HEK293 (cell line): ENCODE measurements around the gene PARK7.

Source experiments
- CTCF ChIA-PET: fragments of 350-600 bp; formaldehyde crosslinking; extraction: SDS; loops from one replicate; lab custom pipeline; 2021; ENCODE audit warnings: antibody characterized with exemption; lab: Yijun Ruan, JAX
- POLR2A ChIA-PET: fragments of 300-600 bp; formaldehyde crosslinking; extraction: SDS; loops from one replicate; lab custom pipeline; 2020; ENCODE audit warnings: antibody characterized with exemption, inconsistent platforms; lab: Yijun Ruan, JAX
- H3K27ac ChIP-seq: fragments of 200-500 bp; sonication (Bioruptor generic); 2 replicates; pipeline ENCODE4 v1.5.1; 2014; ENCODE audit warnings: low read depth, low read length, control low read depth, inconsistent platforms; ENCODE audit errors: extremely low read depth
- H3K36me3 ChIP-seq, 2 experiments: fragments of 200-500 bp in 1 of 2; sonication (Bioruptor generic) in 1 of 2; 1 replicate in 1 of 2; 2 replicates in 1 of 2; pipeline ENCODE4 v1.5.1; 2014 to 2017; ENCODE audit warnings: inconsistent platforms in 2 of 2, low read length in 2 of 2; ENCODE audit not compliant: control insufficient read depth in 2 of 2, insufficient read depth in 1 of 2
- H3K4me1 ChIP-seq: fragments of 200-500 bp; sonication (Bioruptor generic); 2 replicates; pipeline ENCODE4 v1.5.1; 2014; ENCODE audit warnings: mild to moderate bottlenecking, low read length, inconsistent platforms; ENCODE audit not compliant: control insufficient read depth, insufficient read depth
- H3K4me3 ChIP-seq: 2 replicates; pipeline ENCODE4 v1.5.1; 2011; ENCODE audit warnings: low read depth, mild to moderate bottlenecking, control low read depth, low read length, moderate library complexity
- H3K9me3 ChIP-seq: fragments of 200-500 bp; sonication (Bioruptor generic); 2 replicates; pipeline ENCODE4 v1.5.1; 2014; ENCODE audit warnings: low read depth, low read length, inconsistent platforms; ENCODE audit not compliant: control insufficient read depth, insufficient read depth
- BCL6B ChIP-seq: fragments of 450-650 bp; formaldehyde crosslinking; IDR thresholded peaks from 2 replicates; pipeline ENCODE4 v1.5.1; 2017; ENCODE audit warnings: missing biosample characterization, missing genetic modification characterization
- FEZF1 ChIP-seq: fragments of 450-650 bp; formaldehyde crosslinking; IDR thresholded peaks from 2 replicates; pipeline ENCODE4 v1.5.1; 2016; ENCODE audit warnings: missing biosample characterization, missing genetic modification characterization
- IKZF3 ChIP-seq: fragments of 450-650 bp; IDR thresholded peaks from 2 replicates; pipeline ENCODE4 v1.5.0; 2018; ENCODE audit warnings: missing biosample characterization, mild to moderate bottlenecking, missing genetic modification characterization, moderate library complexity
- KLF8 ChIP-seq: fragments of 450-650 bp; formaldehyde crosslinking; IDR thresholded peaks from 2 replicates; pipeline ENCODE4 v1.5.1; 2016; ENCODE audit warnings: missing biosample characterization, missing genetic modification characterization
- PRDM6 ChIP-seq: fragments of 450-650 bp; formaldehyde crosslinking; IDR thresholded peaks from 2 replicates; pipeline ENCODE4 v1.5.1; 2017; ENCODE audit warnings: missing biosample characterization, missing genetic modification characterization
- SCRT1 ChIP-seq: fragments of 450-650 bp; formaldehyde crosslinking; IDR thresholded peaks from 2 replicates; pipeline ENCODE4 v1.5.1; 2016; ENCODE audit warnings: missing biosample characterization, missing genetic modification characterization, borderline replicate concordance
- SCRT2 ChIP-seq: fragments of 450-650 bp; formaldehyde crosslinking; IDR thresholded peaks from 2 replicates; pipeline ENCODE4 v1.5.1; 2016; ENCODE audit warnings: missing biosample characterization, missing genetic modification characterization
- ZNF10 ChIP-seq: fragments of 450-650 bp; formaldehyde crosslinking; IDR thresholded peaks from 2 replicates; pipeline ENCODE4 v1.5.1; 2017; ENCODE audit warnings: missing biosample characterization, missing genetic modification characterization
- ZNF221 ChIP-seq: fragments of 450-650 bp; formaldehyde crosslinking; IDR thresholded peaks from 2 replicates; pipeline ENCODE4 v1.5.1; 2017; ENCODE audit warnings: missing biosample characterization, missing genetic modification characterization, borderline replicate concordance
- ZNF548 ChIP-seq: fragments of 450-650 bp; formaldehyde crosslinking; IDR thresholded peaks from 2 replicates; pipeline ENCODE4 v1.5.1; 2016; ENCODE audit warnings: missing biosample characterization, missing genetic modification characterization
- ZNF560 ChIP-seq: fragments of 450-650 bp; formaldehyde crosslinking; IDR thresholded peaks from 2 replicates; pipeline ENCODE4 v1.5.1; 2017; ENCODE audit warnings: missing biosample characterization, missing genetic modification characterization, borderline replicate concordance
- ZNF600 ChIP-seq: fragments of 450-650 bp; formaldehyde crosslinking; IDR thresholded peaks from 2 replicates; pipeline ENCODE4 v1.5.1; 2016; ENCODE audit warnings: missing biosample characterization, missing genetic modification characterization
- ZNF623 ChIP-seq: fragments of 450-650 bp; formaldehyde crosslinking; IDR thresholded peaks from 2 replicates; pipeline ENCODE4 v1.5.1; 2016; ENCODE audit warnings: missing biosample characterization, missing genetic modification characterization
- ZNF654 ChIP-seq: fragments of 450-650 bp; formaldehyde crosslinking; IDR thresholded peaks from 2 replicates; pipeline ENCODE4 v1.5.1; 2016; ENCODE audit warnings: low read depth, missing biosample characterization, missing genetic modification characterization
- ZNF701 ChIP-seq: fragments of 450-650 bp; formaldehyde crosslinking; IDR thresholded peaks from 2 replicates; pipeline ENCODE4 v1.5.1; 2016; ENCODE audit warnings: missing biosample characterization, missing genetic modification characterization
- TF ChIP-seq, protein P1 (sequence below): fragments of 450-650 bp; formaldehyde crosslinking; IDR thresholded peaks from 2 replicates; pipeline ENCODE4 v1.5.1; 2016; ENCODE audit warnings: missing biosample characterization, missing genetic modification characterization

Gene PARK7

GRCh38 chr1:8027748-8028570, 66.4 kb downstream of the PARK7 start (continued):
- TF ChIP-seq SCRT2 (tag by site-specific recombination): 0 out of 2 replicates have a peak, but pooled peaks have one; percentile 44
- peak; percentile 49 for TF ChIP-seq FEZF1 (tag by site-specific recombination)
- TF ChIP-seq ZNF221 (tag by site-specific recombination): no peak
- peak; percentile 81 for TF ChIP-seq PRDM6
- peak; percentile 54; the same call in 1 of the 2 replicates for TF ChIP-seq SCRT1 (tag by site-specific recombination)
- no peak for TF ChIP-seq ZNF10 (tag by site-specific recombination)
- TF ChIP-seq ZNF600 (tag by site-specific recombination): peak; percentile 63
- no peak for TF ChIP-seq ZNF623 (tag by site-specific recombination)
- peak; percentile 27; the same call in 1 of the 2 replicates for TF ChIP-seq IKZF3 (tag by site-specific recombination)
- TF ChIP-seq KLF8: peak; percentile 43; the same call in 1 of the 2 replicates

DNA sequence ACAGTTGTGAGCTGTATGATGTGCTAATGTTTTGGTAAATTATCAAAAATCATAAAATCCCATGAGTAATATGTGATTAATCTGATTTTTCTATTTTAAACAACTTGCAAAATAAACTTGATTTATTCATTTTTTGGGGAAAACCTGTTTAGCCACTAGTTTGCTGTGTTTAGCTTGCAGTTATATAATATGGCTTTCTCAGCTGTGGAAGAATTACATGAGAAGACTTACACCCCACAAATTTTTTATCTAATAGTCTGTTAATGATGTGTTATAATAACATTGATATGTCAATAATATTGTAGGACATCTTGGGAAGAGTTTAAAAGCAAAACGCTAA, 67.0 kb downstream of the PARK7 start:
- no peaks in the 10 kb centered on the region for H3K36me3 ChIP-seq
- CTCF ChIA-PET: interaction anchor here (0.5 to 3.7 kb wide), 8 partner anchors 10 to 286 kb away, joined by 3 to 30 read pairs (median 6); no protein-coding TSS in a partner anchor
- no peaks in the 10 kb centered on the region for H3K9me3 ChIP-seq
- POLR2A ChIA-PET: interaction anchor here (1.5 to 2.9 kb wide), 2 partner anchors 11 to 170 kb away, joined by 4 to 14 read pairs; no protein-coding TSS in a partner anchor
- H3K4me1 ChIP-seq: peaks cover 17% of the 10 kb centered on the region
- TF ChIP-seq SCRT1 (tag by site-specific recombination) (0 out of 2 replicates have a peak, but pooled peaks have one; percentile 4), ZNF560 (tag by site-specific recombination) (no peak), ZNF701 (tag by site-specific recombination) (no peak), ZNF548 (tag by site-specific recombination) (no peak)
- TF ChIP-seq, protein P1, sequence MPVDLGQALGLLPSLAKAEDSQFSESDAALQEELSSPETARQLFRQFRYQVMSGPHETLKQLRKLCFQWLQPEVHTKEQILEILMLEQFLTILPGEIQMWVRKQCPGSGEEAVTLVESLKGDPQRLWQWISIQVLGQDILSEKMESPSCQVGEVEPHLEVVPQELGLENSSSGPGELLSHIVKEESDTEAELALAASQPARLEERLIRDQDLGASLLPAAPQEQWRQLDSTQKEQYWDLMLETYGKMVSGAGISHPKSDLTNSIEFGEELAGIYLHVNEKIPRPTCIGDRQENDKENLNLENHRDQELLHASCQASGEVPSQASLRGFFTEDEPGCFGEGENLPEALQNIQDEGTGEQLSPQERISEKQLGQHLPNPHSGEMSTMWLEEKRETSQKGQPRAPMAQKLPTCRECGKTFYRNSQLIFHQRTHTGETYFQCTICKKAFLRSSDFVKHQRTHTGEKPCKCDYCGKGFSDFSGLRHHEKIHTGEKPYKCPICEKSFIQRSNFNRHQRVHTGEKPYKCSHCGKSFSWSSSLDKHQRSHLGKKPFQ (tag by site-specific recombination): no peak
- no peak overlapping the region for H3K27ac ChIP-seq
- no peak overlapping the region for H3K4me3 ChIP-seq

DNA sequence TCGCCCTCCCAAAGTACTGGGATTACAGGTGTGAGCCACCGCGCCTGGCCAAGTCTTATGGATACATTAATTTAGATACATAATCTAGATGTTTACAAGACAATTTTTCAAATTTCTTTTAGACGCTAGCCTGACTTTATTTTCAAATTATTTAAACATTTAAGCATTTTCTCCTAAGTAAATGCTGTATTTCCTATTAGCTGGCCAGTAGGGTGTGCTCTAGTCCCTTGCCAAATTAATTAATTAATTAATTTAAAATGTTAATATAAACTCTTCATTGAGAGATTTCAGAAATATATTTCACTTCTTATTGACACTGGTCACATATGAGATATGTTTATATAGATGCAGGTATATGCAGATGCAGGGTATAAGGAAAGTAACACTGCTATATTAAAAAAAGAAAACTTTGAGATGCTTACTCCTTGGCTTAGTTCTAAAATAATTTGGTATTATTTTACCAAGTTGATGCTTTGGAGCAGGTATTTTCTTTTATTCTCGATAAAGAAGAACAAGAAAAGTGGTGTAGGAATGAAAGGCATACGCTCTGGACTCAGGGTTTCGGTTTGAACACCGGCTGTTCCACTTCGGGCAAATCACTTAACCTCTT, 69.8 kb downstream of the PARK7 start:
- TF ChIP-seq BCL6B (tag by site-specific recombination) (no peak), ZNF654 (tag by site-specific recombination) (peak; percentile 52)
- TF ChIP-seq, all 188 proteins: peak for 1
- peaks cover 13% of the 10 kb centered on the region for H3K4me1 ChIP-seq
- no peak overlapping the region for H3K27ac ChIP-seq
- no peaks in the 10 kb centered on the region for H3K9me3 ChIP-seq
- H3K4me3 ChIP-seq: no peak overlapping the region
- POLR2A ChIA-PET: interaction anchor here (0.5 to 1.2 kb wide), 3 partner anchors 16 to 247 kb away, joined by 3 to 9 read pairs (median 3); no protein-coding TSS in a partner anchor
- CTCF ChIA-PET: interaction anchor here (0.6 to 3.4 kb wide), 28 partner anchors 9 to 675 kb away, joined by 3 to 44 read pairs (median 4); no protein-coding TSS in a partner anchor
- no peaks in the 10 kb centered on the region for H3K36me3 ChIP-seq
